NB4 (cell line): Measurements from ENCODE around the gene RPF1.

Experiments used
- POLR2A ChIP-seq: IDR thresholded peaks from 2 replicates; pipeline ENCODE4 v1.6.1; 2011; ENCODE audit warnings: mild to moderate bottlenecking; ENCODE audit not compliant: insufficient read length; ENCODE audit errors: extremely low read depth
- TF ChIP-seq, protein P1 (sequence below): IDR thresholded peaks from one replicate; pipeline ENCODE4 v1.5.1; 2012; ENCODE audit warnings: low read depth, low read length
- TF ChIP-seq, protein P2 (sequence below): IDR thresholded peaks from 2 replicates; pipeline ENCODE4 v1.6.1; 2011; ENCODE audit warnings: low read depth, low read length

DNA sequence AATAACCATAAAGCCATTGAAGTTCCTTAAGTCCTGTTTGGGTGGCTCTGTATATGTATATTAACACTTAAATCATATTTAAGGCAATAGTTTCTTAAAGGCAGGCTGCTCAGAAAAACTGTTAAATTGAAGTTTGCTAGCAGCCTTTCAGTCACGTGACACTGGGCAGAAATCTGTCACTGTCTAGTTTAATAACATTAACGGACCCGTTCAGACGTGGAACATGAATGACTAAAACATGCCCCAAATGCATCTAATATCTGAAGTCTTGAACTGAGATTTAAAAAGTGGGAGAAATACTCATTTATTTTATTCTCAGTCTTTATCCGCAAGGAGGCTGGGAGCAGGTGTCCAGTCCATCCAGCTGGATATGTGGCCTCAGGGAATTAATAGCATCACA, 23.9 kb downstream of the RPF1 start:
- TF ChIP-seq, protein P1, sequence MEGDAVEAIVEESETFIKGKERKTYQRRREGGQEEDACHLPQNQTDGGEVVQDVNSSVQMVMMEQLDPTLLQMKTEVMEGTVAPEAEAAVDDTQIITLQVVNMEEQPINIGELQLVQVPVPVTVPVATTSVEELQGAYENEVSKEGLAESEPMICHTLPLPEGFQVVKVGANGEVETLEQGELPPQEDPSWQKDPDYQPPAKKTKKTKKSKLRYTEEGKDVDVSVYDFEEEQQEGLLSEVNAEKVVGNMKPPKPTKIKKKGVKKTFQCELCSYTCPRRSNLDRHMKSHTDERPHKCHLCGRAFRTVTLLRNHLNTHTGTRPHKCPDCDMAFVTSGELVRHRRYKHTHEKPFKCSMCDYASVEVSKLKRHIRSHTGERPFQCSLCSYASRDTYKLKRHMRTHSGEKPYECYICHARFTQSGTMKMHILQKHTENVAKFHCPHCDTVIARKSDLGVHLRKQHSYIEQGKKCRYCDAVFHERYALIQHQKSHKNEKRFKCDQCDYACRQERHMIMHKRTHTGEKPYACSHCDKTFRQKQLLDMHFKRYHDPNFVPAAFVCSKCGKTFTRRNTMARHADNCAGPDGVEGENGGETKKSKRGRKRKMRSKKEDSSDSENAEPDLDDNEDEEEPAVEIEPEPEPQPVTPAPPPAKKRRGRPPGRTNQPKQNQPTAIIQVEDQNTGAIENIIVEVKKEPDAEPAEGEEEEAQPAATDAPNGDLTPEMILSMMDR, result no peak
- TF ChIP-seq POLR2A, result no peak
- TF ChIP-seq, protein P2, sequence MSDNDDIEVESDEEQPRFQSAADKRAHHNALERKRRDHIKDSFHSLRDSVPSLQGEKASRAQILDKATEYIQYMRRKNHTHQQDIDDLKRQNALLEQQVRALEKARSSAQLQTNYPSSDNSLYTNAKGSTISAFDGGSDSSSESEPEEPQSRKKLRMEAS, result no peak
